ENCODE measurements around the gene STAM2. TPM values are rescaled to one million over a fixed set of nuclear protein-coding genes. Genes with fewer than 3 reads are reported as not detected.

The STAM2 gene
- total and polyA plus RNA-seq, 2 donors (not counting 3 experiments of a cell fraction or from before 2014, with no cell fraction given), result 10.1 to 27.5 TPM

GRCh38 chr2:152103271-152103670 is 72.3 kb downstream of the STAM2 start:
- Histone ChIP-seq H4K20me1 (replicated peaks; ENCODE audit: control insufficient read depth, extremely low read depth, insufficient read depth, low read length) (no peaks in the 10 kb centered on the region), H3K27me3 (ENCODE audit: control insufficient read depth in 2 of 2, insufficient read depth in 2 of 2, low read length in 2 of 2) (peaks cover 32 to 35% of the 10 kb centered on the region in 2 experiments), H3K9ac (replicated peaks; ENCODE audit: extremely low read depth, insufficient read depth, low read length) (no peak overlapping the region), H2AFZ (ENCODE audit: low read depth, low read length) (no peak overlapping the region), H3K79me2 (ENCODE audit: control insufficient read depth, insufficient read depth, low read length) (no peaks in the 10 kb centered on the region), H3K4me2 (ENCODE audit: insufficient read depth, low read length) (no peak overlapping the region), H3K4me1 (ENCODE audit: control insufficient read depth, extremely low read depth, insufficient read depth, low read length) (peaks cover 11% of the 10 kb centered on the region), H3K4me3 (replicated peaks in 1 of 3; ENCODE audit: insufficient read depth in 1 of 3, low read depth in 1 of 3, low read length in 3 of 3) (no peak overlapping the region), H3K36me3 (ENCODE audit: control insufficient read depth in 2 of 2, extremely low read depth in 1 of 2, insufficient read depth in 2 of 2, low read length in 2 of 2) (no peaks in the 10 kb centered on the region), H3K9me3 (replicated peaks; ENCODE audit: control insufficient read depth, insufficient read depth, low read length) (no peaks in the 10 kb centered on the region), H3K27ac (ENCODE audit: insufficient read depth, low read depth, low read length) (no peak overlapping the region), H3K9me1 (replicated peaks; ENCODE audit: control insufficient read depth, extremely low read depth, insufficient read depth, low read length) (no peaks in the 10 kb centered on the region)
- BruUV-seq (replicated peaks), result no TSS peak
- DNase-seq (ENCODE audit: low read depth, low spot score) (no peak), FAIRE-seq (no peak)
- POLR2A ChIA-PET, result no interaction called here
- TF ChIP-seq, protein P1, sequence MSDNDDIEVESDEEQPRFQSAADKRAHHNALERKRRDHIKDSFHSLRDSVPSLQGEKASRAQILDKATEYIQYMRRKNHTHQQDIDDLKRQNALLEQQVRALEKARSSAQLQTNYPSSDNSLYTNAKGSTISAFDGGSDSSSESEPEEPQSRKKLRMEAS (IDR thresholded peaks at IDR 0.05; ENCODE audit: insufficient read depth, insufficient read length), result no peak
- no peak for TF ChIP-seq FOS (IDR thresholded peaks at IDR 0.05; ENCODE audit: borderline replicate concordance, insufficient read depth, low read length)
- dilution Hi-C loops (cut with MboI; ENCODE audit: extremely low pct_ligation_motif_present, low sequenced_read_pairs) (no loop called here), intact Hi-C loops (cut with micrococcal nuclease) (no loop called here)
- CTCF ChIA-PET, result no interaction called here

DNA sequence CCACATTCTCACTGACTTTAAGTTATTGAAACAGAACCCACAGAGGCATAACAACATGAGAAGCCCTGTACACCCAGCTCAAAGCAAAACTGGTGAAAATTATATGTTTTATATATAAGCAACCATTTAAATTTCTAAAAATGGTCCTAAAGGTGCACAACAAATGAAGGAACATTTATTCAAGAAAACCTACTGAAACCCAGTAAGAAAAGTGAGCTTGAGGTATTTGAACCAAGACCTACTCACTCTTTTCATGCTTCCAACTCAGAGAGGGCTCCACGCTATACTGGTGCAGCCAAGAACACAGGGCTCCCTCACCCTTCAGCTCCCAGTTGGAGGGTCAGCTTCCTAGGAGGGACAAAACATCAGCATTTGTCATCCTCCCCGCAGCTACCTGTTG is 74.6 kb downstream of the STAM2 start:
- Histone ChIP-seq H3K4me2 (ENCODE audit: insufficient read depth, low read length) (no peak overlapping the region), H2AFZ (ENCODE audit: low read depth, low read length) (no peak overlapping the region), H3K27me3 (ENCODE audit: control insufficient read depth in 2 of 2, insufficient read depth in 2 of 2, low read length in 2 of 2) (peaks cover 42 to 55% of the 10 kb centered on the region in 2 experiments), H4K20me1 (replicated peaks; ENCODE audit: control insufficient read depth, extremely low read depth, insufficient read depth, low read length) (no peaks in the 10 kb centered on the region), H3K79me2 (ENCODE audit: control insufficient read depth, insufficient read depth, low read length) (no peaks in the 10 kb centered on the region), H3K4me3 (replicated peaks in 1 of 3; ENCODE audit: insufficient read depth in 1 of 3, low read depth in 1 of 3, low read length in 3 of 3) (no peak overlapping the region), H3K27ac (ENCODE audit: insufficient read depth, low read depth, low read length) (no peak overlapping the region), H3K9ac (replicated peaks; ENCODE audit: extremely low read depth, insufficient read depth, low read length) (no peak overlapping the region), H3K36me3 (ENCODE audit: control insufficient read depth in 2 of 2, extremely low read depth in 1 of 2, insufficient read depth in 2 of 2, low read length in 2 of 2) (no peaks in the 10 kb centered on the region), H3K4me1 (ENCODE audit: control insufficient read depth, extremely low read depth, insufficient read depth, low read length) (peaks cover 21% of the 10 kb centered on the region), H3K9me3 (replicated peaks; ENCODE audit: control insufficient read depth, insufficient read depth, low read length) (no peaks in the 10 kb centered on the region), H3K9me1 (replicated peaks; ENCODE audit: control insufficient read depth, extremely low read depth, insufficient read depth, low read length) (no peaks in the 10 kb centered on the region)
- CTCF ChIA-PET, result interaction anchor here (1.5 kb wide), 1 partner anchor 10 kb away, joined by 3 read pairs; no protein-coding TSS in a partner anchor
- dilution Hi-C loops (cut with MboI; ENCODE audit: extremely low pct_ligation_motif_present, low sequenced_read_pairs) (no loop called here), intact Hi-C loops (cut with micrococcal nuclease) (no loop called here)
- BruUV-seq (replicated peaks), result no TSS peak
- DNase-seq (ENCODE audit: low read depth, low spot score), result no peak
- no peak for FAIRE-seq
- no peak for TF ChIP-seq POLR2AphosphoS5 (IDR thresholded peaks at IDR 0.05; ENCODE audit: insufficient read depth, low read depth, low read length)
- TF ChIP-seq, protein P1 (IDR thresholded peaks at IDR 0.05; ENCODE audit: insufficient read depth, insufficient read length), result no peak
- no peak for TF ChIP-seq GATA2 (IDR thresholded peaks at IDR 0.05; ENCODE audit: insufficient read depth, insufficient read length, low read depth, low read length)
- no peak for TF ChIP-seq FOS (IDR thresholded peaks at IDR 0.05; ENCODE audit: borderline replicate concordance, insufficient read depth, low read length)
- TF ChIP-seq, protein P2, sequence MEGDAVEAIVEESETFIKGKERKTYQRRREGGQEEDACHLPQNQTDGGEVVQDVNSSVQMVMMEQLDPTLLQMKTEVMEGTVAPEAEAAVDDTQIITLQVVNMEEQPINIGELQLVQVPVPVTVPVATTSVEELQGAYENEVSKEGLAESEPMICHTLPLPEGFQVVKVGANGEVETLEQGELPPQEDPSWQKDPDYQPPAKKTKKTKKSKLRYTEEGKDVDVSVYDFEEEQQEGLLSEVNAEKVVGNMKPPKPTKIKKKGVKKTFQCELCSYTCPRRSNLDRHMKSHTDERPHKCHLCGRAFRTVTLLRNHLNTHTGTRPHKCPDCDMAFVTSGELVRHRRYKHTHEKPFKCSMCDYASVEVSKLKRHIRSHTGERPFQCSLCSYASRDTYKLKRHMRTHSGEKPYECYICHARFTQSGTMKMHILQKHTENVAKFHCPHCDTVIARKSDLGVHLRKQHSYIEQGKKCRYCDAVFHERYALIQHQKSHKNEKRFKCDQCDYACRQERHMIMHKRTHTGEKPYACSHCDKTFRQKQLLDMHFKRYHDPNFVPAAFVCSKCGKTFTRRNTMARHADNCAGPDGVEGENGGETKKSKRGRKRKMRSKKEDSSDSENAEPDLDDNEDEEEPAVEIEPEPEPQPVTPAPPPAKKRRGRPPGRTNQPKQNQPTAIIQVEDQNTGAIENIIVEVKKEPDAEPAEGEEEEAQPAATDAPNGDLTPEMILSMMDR (IDR thresholded peaks at IDR 0.05; ENCODE audit: extremely low read depth in 1 of 2, insufficient read depth in 1 of 2, low read depth in 1 of 2, low read length in 2 of 2), result no peak
- TF ChIP-seq EZH2 (IDR thresholded peaks at IDR 0.05; ENCODE audit: borderline replicate concordance, low read depth, low read length, severe bottlenecking), result no peak
- TF ChIP-seq POLR2A (IDR thresholded peaks at IDR 0.05; ENCODE audit: low read depth, low read length), result no peak
- TF ChIP-seq JUN (IDR thresholded peaks at IDR 0.05; ENCODE audit: borderline replicate concordance, insufficient read depth, insufficient read length, low read depth), result no peak
- no peak for TF ChIP-seq MYC (IDR thresholded peaks at IDR 0.05; ENCODE audit: low read depth, low read length)
- POLR2A ChIA-PET, result no interaction called here

Data from endothelial cell of umbilical vein (primary cell).